Non-pigmented ciliary epithelial cell (primary cell): ENCODE measurements around the gene SLC16A2.

Source experiments
- DNase-seq: peaks from one replicate; pipeline ENCODE4 v3.0.0-alpha.2; 2010; ENCODE audit warnings: low read depth

SLC16A2 gene

GRCh38 chrX:74421036-74421739 lies at the start of gene SLC16A2:
TSS of gene SLC16A2 (plus strand) at chrX:74421493. CDS start at chrX:74421638, 145 bp downstream.
- no peak for DNase-seq

GRCh38 chrX:74372272-74372671 lies 49.0 kb upstream of the SLC16A2 start:
- DNase-seq: no peak

GRCh38 chrX:74377282-74377681 lies 44.0 kb upstream of the SLC16A2 start:
- no peak for DNase-seq

- DNase-seq: peak; percentile 26
Measured at GRCh38 chrX:74382613-74383012, 38.7 kb upstream of the SLC16A2 start.

- peak; percentile 3 for DNase-seq
Measured at GRCh38 chrX:74383611-74384010, 37.7 kb upstream of the SLC16A2 start.

- no peak for DNase-seq
Measured at GRCh38 chrX:74389016-74389722, 32.1 kb upstream of the SLC16A2 start.

- no peak for DNase-seq
Measured at GRCh38 chrX:74395556-74395955, 25.7 kb upstream of the SLC16A2 start.

GRCh38 chrX:74405973-74406489 lies 15.3 kb upstream of the SLC16A2 start:
- DNase-seq: no peak

GRCh38 chrX:74408304-74408703 lies 13.0 kb upstream of the SLC16A2 start:
- DNase-seq: no peak

- DNase-seq: no peak
Measured at GRCh38 chrX:74419864-74420195, 1.5 kb upstream of the SLC16A2 start.

- DNase-seq: no peak
Measured at GRCh38 chrX:74420196-74421035, 877 bp upstream of the SLC16A2 start.

- no peak for DNase-seq
Measured at GRCh38 chrX:74421740-74422352, 553 bp downstream of the SLC16A2 start.

- no peak for DNase-seq
Measured at GRCh38 chrX:74422576-74423288, 1.4 kb downstream of the SLC16A2 start.

- DNase-seq: no peak
Measured at GRCh38 chrX:74423289-74423998, 2.2 kb downstream of the SLC16A2 start.

- DNase-seq: no peak
Measured at GRCh38 chrX:74426071-74426470, 4.8 kb downstream of the SLC16A2 start.

GRCh38 chrX:74426615-74427014 lies 5.3 kb downstream of the SLC16A2 start:
- DNase-seq: no peak

GRCh38 chrX:74431797-74432196 lies 10.5 kb downstream of the SLC16A2 start:
- no peak for DNase-seq

GRCh38 chrX:74434336-74434735 lies 13.0 kb downstream of the SLC16A2 start:
- no peak for DNase-seq

GRCh38 chrX:74437530-74437929 lies 16.2 kb downstream of the SLC16A2 start:
- DNase-seq: no peak

GRCh38 chrX:74438764-74439163 lies 17.5 kb downstream of the SLC16A2 start:
- DNase-seq: no peak

- DNase-seq: no peak
Measured at GRCh38 chrX:74445099-74445498, 23.8 kb downstream of the SLC16A2 start.
